Measurements from ENCODE around the gene CREB3L1. TPM values are rescaled to one million over a fixed set of nuclear protein-coding genes. Genes with fewer than 3 reads are reported as not detected.

The CREB3L1 gene
- total RNA-seq, 1 experiment from 2014 or later, result not detected

GRCh38 chr11:46334211-46334610 is 56.7 kb downstream of the CREB3L1 start:
- intact Hi-C loops (cut with micrococcal nuclease), result no loop called here
- Mint-ChIP-seq H3K36me3 (ENCODE audit: insufficient read depth, unreplicated experiment) (no peaks in the 10 kb centered on the region), H3K4me3 (ENCODE audit: unreplicated experiment) (no peak overlapping the region), H3K27me3 (ENCODE audit: insufficient read depth, unreplicated experiment) (peaks cover 29% of the 10 kb centered on the region), H3K27ac (ENCODE audit: low read depth, unreplicated experiment) (no peak overlapping the region), H3K9me3 (ENCODE audit: unreplicated experiment) (no peaks in the 10 kb centered on the region), H3K4me1 (ENCODE audit: insufficient read depth, unreplicated experiment) (peaks cover 35% of the 10 kb centered on the region)
- no peak for TF ChIP-seq CTCF (IDR thresholded peaks at IDR 0.05; ENCODE audit: unreplicated experiment)
- BruUV-seq (replicated peaks), result no TSS peak
- ChIA-PET POLR2A (no interaction called here), CTCF (interaction anchor here (1.0 kb wide), 1 partner anchor 18 kb away, joined by 8 read pairs; no protein-coding TSS in a partner anchor)
- DNase-seq (ENCODE audit: unreplicated experiment), result no peak

GRCh38 chr11:46335271-46335670 is 57.8 kb downstream of the CREB3L1 start:
- H3K27ac Mint-ChIP-seq (ENCODE audit: low read depth, unreplicated experiment), result peak overlapping the region; percentile 64
- BruUV-seq (replicated peaks), result no TSS peak
- DNase-seq (ENCODE audit: unreplicated experiment), result no peak
- no peak for TF ChIP-seq CTCF (IDR thresholded peaks at IDR 0.05; ENCODE audit: unreplicated experiment)
- peaks cover 21% of the 10 kb centered on the region for H3K27me3 Mint-ChIP-seq (ENCODE audit: insufficient read depth, unreplicated experiment)
- H3K4me1 Mint-ChIP-seq (ENCODE audit: insufficient read depth, unreplicated experiment), result peaks cover 43% of the 10 kb centered on the region
- H3K4me3 Mint-ChIP-seq (ENCODE audit: unreplicated experiment), result no peak overlapping the region
- no peaks in the 10 kb centered on the region for H3K9me3 Mint-ChIP-seq (ENCODE audit: unreplicated experiment)
- POLR2A ChIA-PET, result interaction anchor here (1.8 kb wide), 1 partner anchor 92 kb away, joined by 4 read pairs; no protein-coding TSS in a partner anchor
- intact Hi-C loops (cut with micrococcal nuclease), result no loop called here
- H3K36me3 Mint-ChIP-seq (ENCODE audit: insufficient read depth, unreplicated experiment), result no peaks in the 10 kb centered on the region
- CTCF ChIA-PET, result interaction anchor here (0.8 to 1.7 kb wide), 2 partner anchors 9 to 20 kb away, joined by 3 to 4 read pairs; no protein-coding TSS in a partner anchor

DNA sequence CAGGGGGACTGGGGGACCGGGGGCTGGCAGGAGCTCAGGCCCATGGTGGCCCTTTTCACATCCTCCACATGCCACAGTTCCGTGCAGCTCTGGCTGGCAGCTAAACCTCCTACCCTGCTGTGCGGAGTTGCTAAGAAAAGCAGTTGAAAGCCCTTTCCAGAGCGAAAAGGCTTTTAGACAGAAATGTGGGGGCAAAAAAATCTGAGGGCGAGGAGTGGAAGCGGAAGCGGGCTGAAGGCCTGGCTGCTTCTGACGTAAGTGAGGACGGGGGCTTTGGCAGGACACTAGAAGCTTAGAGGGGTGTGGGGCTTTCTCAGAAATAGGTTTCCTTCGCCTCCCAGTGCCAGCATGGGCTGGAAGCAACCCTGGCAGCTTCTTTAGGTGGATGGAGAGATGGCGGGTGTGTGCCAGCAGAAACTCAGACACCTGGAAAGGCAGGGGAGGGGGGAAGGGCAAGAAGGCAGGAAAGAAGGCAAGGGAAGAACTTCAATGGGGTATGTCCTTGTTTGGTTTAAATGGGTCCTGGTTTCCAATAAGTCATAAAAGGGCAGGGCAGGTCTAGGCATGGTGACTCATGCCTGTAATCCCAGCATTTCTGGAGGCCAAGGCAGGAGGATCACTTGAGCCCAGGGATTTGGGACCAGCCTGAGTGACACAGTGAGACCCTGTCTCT is 58.6 kb downstream of the CREB3L1 start:
- no peak overlapping the region for H3K4me3 Mint-ChIP-seq (ENCODE audit: unreplicated experiment)
- intact Hi-C loops (cut with micrococcal nuclease), result no loop called here
- H3K9me3 Mint-ChIP-seq (ENCODE audit: unreplicated experiment), result no peaks in the 10 kb centered on the region
- peaks cover 13% of the 10 kb centered on the region for H3K27me3 Mint-ChIP-seq (ENCODE audit: insufficient read depth, unreplicated experiment)
- H3K27ac Mint-ChIP-seq (ENCODE audit: low read depth, unreplicated experiment), result peak overlapping the region; percentile 54
- POLR2A ChIA-PET, result interaction anchor here (0.8 to 1.8 kb wide), 2 partner anchors 9 to 93 kb away, joined by 4 read pairs; no protein-coding TSS in a partner anchor
- H3K4me1 Mint-ChIP-seq (ENCODE audit: insufficient read depth, unreplicated experiment), result peaks cover 43% of the 10 kb centered on the region
- CTCF ChIA-PET, result interaction anchor here (0.8 to 1.7 kb wide), 3 partner anchors 8 to 117 kb away, joined by 3 to 4 read pairs (median 3); no protein-coding TSS in a partner anchor
- DNase-seq (ENCODE audit: unreplicated experiment), result no peak
- no peaks in the 10 kb centered on the region for H3K36me3 Mint-ChIP-seq (ENCODE audit: insufficient read depth, unreplicated experiment)
- no peak for TF ChIP-seq CTCF (IDR thresholded peaks at IDR 0.05; ENCODE audit: unreplicated experiment)
- BruUV-seq (replicated peaks), result no TSS peak

DNA sequence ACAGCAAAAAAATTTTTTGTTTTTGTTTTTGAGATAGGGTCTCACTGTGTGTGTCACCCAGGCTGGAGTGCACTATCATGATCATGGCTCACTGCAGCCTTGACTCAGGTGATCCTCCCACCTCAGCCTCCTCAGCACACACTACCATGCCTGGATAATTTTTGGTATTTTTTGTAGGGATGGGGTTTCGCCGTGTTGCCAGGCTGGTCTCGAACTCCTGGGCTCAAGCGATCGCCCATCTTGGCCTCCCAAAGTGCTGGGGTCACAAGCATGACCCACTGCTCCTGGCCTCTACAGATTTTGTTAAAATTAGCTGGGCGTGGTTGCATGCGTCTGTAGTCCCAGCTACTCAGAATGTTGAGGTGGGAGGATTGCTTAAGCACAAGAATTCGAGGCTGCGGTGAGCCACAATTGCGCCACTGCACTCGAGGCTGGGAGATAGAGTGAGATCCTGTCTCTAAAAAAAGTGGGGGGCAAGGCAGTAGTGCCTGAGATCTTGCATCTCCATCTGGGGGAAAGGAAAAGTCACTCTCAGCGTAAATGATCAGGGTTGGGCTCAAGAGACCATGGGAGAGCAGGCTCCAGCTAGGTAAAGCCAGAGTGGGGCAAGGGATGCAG is 59.2 kb downstream of the CREB3L1 start:
- no TSS peak for BruUV-seq (replicated peaks)
- H3K4me3 Mint-ChIP-seq (ENCODE audit: unreplicated experiment), result peak overlapping the region; percentile 19
- no peaks in the 10 kb centered on the region for H3K9me3 Mint-ChIP-seq (ENCODE audit: unreplicated experiment)
- ChIA-PET CTCF (interaction anchor here (0.8 to 1.7 kb wide), 3 partner anchors 11 to 117 kb away, joined by 3 to 4 read pairs (median 3); no protein-coding TSS in a partner anchor), POLR2A (interaction anchor here (0.8 to 1.8 kb wide), 2 partner anchors 8 to 93 kb away, joined by 4 read pairs; no protein-coding TSS in a partner anchor)
- H3K36me3 Mint-ChIP-seq (ENCODE audit: insufficient read depth, unreplicated experiment), result no peaks in the 10 kb centered on the region
- TF ChIP-seq CTCF (IDR thresholded peaks at IDR 0.05; ENCODE audit: unreplicated experiment), result no peak
- peaks cover 43% of the 10 kb centered on the region for H3K4me1 Mint-ChIP-seq (ENCODE audit: insufficient read depth, unreplicated experiment)
- peaks cover 7% of the 10 kb centered on the region for H3K27me3 Mint-ChIP-seq (ENCODE audit: insufficient read depth, unreplicated experiment)
- intact Hi-C loops (cut with micrococcal nuclease), result no loop called here
- peak; percentile 91 for DNase-seq (ENCODE audit: unreplicated experiment)
- H3K27ac Mint-ChIP-seq (ENCODE audit: low read depth, unreplicated experiment), result peak overlapping the region; percentile 54

All from MCF 10A (cell line).